ENCODE data around the gene TRIM9.
A peak's percentile ranks its signal among the peaks of the same experiment; 100 is the strongest.

Gene TRIM9

DNA sequence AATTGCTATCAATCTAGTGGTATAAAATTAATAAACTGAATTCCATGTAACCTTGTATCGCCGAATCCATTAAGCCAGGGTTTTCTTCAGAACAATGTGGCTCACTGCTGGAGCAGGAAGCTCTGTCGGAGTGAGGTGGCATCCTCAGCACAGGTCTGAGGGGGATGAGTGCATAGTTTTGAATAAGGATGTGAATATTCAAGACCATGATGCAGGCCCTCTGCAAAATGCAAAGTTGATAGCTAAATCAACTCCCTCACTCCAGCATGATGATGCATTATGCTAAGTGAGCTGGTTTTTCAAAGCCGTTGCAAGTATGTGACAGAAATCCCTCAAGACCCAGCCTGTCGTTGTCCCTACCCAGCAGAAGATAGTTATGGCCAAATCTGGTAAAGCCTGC lies 53.0 kb downstream of the TRIM9 start:
- DNase-seq = no peak

DNA sequence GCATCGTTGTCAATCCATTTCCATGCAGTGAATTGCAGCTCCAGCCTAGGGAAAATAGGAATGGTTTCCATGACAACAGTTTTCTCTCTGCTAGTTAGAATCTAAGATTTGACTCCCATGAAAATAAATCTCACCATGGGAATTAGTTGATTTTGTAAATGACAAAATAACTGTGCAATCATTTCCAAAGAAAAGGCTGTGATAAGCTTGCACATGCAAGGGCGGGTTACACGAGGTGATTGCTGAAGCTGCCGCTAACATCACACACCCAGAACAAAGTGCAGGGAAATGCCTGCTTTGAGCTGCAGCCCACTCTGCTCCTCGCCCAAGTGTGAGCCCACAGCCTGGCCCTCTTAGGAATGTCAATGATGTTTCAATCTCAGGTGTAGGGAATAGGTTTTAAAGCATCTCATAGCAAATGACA lies 53.8 kb downstream of the TRIM9 start:
- DNase-seq = no peak

DNA sequence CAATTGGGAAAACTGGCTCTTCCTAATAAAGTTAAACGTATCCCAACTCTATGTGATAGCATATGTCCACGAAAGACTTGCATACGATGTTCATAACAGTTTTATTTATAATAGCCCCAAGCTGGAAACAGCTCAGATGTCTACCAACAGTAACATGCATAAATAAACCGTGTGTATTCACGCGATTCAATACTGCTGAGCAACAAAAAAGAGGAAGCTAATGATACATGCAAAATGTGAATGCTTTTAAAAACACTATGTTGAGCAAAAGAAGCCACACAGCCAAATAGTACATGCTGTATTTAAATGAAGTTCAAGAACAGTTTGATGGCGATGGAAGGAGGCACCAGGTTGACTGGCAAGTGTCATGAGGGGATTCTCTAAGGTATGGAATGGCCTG lies 55.7 kb downstream of the TRIM9 start:
- DNase-seq = no peak

DNA sequence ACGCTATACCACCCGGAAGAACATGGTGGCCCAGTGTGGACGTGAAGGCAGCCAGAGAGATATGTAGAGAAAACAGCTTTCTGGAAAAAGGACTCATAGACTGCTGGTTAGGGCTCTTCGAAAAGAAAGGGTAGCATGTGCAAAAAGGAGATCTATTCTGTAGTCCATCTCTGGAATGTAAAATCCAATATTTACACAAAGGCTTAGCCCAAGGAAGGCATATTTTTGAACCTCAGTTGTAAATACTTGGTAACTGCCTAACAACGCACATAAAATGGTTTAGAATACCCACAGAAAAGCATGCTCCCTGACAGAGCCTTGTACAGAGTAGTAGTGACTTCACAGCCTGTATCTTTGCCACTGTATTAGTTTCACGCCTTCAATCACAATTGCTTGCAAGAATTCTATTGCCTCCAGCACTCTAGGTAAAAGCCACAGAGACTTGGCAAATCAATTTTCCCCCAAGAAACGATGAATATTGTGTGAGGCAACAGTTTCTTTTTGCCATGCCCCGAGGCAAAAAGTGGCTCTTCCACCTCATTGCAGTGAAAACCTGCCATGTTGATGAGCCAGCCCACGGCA lies 59.2 kb downstream of the TRIM9 start:
- DNase-seq = no peak

DNA sequence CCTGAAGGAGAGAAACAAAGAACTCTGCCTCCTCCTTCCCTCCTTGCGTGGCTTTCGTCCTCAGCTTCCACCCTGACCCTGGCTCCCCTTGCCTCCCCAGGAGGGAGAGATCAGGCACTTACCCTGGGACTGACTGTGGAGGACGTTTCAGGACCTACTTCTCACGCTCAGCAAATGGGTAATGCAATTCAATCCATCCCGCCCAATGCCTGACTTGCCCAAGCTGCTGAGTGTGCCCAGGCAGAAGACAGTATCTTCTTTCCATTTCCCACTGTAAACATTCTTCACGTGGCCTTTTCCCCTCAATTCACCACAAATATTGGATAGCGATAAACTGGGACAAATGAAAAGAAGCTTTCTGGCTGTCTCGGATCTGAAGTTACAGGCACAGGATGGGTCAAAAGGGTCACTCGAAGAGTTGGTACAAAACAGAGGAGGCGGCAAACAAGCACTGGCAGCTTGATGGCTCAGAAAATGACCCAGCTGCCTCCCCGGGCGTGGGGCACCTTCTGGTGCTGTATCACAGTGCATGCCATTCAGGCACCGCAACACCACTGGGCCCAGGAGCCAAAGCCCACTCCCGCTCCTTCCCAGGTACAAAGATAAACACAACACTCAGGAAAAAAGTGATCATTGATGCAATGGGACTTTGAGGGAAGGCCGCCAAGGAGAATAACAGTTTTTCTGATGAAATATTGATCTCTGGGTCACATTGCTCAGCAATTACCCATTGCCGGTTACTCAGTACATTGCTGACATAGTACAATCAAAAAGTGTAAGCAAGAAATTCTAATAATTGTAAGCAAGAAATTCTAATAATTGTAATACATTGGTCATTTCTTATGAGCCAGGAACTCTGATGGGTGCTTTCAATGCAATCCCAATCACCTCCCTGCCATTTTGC lies 65.8 kb downstream of the TRIM9 start:
- no peak for DNase-seq

DNA sequence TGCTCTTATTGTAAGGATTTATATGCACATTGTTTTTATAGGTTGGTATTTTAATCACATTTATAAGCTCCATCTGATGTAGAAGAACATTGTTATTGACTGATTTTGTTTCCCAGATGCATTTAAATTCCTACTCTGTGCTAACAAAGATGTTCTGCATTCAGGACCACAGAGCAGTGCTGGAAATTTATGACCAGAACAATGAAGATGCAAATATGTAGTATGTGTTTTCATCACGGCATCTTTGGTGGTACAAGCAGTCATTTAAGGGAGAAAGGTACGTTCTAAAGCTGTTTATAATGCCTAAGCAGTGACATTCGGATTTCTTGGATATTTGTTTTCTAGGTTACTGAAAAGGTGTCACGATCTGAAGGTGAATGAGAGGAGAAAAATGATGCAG lies 66.5 kb downstream of the TRIM9 start:
- DNase-seq = no peak

DNA sequence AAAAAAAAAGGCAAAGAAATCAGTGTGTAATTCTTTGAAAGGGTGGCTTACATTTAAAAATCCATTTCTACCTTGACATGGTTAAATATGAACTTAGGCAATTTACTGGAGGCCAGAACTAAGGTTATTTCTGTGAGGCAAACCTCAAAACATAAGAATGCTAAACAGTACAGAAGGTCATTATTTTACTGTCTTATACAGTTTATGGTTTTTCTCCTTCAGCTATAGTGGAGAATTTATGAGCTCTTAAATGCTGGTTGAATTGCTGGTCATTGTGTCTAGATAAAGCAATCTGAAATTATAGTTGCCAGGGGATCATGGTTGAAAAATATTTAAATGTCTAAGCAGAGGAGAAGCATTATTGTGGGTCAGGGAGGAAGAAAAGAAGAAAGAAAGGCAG lies 70.5 kb downstream of the TRIM9 start:
- no peak for DNase-seq

DNA sequence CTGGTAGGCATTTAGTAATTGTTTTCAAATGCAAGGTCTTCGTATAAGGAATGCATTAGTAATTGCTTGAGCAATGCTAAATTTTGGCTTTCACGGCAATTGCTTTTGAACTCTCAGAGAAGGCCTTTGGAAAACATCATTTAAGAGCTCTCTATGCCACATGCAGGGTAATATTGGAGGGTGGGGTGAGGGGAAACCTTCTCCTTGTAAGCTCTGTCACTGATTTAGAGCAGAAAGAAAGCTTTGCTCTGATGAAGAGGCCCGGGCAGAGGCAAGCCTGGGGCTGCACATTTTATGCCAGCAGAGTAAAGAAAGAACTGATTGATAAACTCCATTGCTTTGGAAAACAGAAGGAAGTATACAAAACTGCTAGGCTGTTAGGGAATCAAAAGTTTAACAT lies 70.9 kb downstream of the TRIM9 start:
- no peak for DNase-seq

DNA sequence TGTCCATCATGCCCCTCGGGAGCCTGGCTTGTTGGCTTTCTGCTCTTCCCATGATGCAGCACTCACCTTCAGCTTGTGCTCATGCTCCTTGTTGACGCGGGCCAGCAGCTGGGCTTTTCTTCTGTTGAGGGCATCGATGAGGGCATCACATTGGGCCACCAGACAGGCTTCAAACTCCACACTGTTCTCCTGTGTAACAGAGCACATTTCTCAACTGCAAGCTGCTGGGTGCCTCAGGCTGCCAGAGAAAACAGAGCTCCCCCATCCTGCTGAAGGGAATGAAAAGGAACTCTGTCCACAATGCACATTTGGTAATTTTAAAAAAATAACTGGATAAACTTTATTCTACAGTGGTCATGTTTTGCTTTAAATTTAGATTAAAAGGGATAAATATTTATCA lies 72.1 kb downstream of the TRIM9 start:
- DNase-seq = no peak

DNA sequence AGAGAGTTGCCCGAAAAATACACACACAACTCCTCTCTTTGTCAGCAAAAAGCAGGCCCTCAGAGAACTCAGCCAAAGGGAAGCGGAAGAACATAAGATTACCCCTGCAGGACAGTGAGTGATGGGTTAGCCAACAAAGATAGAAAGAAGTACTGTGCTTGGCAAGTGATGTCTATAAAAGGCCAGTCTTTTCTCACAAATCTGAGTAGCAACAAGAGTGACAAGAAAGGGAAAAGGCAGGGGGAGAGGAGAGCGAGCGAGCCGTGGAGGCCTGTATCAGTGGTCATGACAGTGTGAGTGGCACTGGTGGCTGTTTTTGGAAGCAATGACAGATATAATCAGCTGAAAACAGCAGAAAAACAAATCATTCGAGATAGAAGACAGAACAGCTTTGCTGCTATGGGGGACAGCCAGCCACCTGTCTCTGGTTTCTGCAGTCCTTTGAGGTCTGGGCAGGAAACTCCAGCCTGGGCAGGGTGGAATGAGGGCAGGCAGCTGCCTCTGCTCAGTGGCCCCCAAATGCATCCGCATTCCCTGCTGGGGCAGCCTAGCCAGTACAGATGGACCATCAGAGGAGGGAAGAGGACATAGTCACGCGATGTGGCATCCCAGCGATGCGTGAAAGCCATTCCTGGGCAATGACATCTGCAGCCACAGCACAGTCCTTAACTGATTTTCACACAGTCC lies 74.7 kb downstream of the TRIM9 start:
- DNase-seq = no peak

DNA sequence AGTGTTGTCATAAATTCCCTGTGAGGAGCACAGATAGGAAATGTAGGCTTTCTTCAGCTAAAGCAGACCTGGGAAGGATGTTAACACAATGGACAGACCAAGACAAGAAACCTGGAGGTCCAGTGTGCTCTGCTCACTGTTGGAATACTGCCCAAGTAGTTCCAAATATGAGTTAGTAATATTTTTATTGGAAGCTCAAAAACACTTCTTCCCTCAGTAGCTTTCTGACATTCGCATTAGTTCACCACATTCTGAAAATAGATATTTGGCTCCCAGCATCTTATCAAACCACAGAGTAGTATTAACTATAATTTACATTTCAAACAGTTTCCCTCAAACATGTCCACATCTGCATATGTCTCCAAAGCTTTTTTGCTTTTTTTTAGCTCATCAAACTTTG lies 75.8 kb downstream of the TRIM9 start:
- DNase-seq = no peak

DNA sequence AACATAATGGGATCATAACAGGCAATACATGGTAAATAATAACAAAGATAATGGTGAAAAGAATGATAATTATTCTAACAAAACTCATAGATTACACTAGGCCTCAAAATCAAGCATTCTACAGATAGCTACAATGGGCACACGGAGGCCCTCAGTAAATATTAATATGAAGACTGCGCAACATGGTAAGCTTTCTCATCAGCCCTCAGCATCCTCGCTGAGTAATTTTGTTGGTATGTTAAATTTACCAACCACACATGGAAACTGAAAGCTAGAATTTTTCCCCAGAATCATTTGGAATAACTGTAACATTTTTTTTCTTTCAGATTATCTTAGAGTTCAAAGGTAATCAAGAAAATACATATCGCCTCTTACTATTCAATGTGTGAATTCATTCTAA lies 76.4 kb downstream of the TRIM9 start:
- no peak for DNase-seq

DNA sequence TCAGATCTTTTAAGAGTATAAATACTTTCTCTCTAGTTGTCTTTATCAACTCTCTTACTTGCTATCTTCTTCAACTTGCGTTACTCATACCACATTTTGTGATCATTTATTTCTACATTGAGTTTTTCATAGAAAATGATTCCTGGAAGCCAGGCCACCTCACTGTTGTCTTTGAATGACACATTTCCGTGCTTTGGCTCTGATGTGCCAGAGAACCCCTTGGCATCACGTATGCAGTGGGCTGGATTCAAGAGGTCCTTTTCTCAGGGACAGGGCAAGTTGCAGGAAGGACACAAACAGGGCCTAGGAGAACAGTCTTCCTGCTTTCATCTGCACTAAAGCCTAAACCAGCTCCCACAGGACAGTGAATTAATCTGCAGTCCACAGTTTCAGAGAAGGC lies 80.3 kb downstream of the TRIM9 start:
- no peak for DNase-seq

DNA sequence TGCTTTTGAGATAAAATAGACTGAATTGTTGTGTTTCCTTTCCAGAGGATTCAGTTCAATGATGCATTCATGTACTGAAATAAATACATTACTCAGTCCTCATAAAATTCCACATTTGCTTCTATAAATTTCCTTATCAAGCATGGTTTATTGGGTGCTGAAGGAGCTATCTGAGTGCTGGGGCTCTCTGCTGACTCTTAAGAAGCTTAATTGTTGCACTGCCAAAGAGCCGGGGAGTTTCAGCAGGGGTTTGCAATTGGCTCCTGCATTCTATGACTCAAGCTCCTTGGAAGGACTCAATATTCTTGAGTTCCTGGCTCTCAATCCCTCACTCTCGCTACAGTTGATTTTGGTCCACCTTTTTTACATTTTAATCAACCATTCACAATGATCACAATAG lies 80.8 kb downstream of the TRIM9 start:
- DNase-seq = no peak

DNA sequence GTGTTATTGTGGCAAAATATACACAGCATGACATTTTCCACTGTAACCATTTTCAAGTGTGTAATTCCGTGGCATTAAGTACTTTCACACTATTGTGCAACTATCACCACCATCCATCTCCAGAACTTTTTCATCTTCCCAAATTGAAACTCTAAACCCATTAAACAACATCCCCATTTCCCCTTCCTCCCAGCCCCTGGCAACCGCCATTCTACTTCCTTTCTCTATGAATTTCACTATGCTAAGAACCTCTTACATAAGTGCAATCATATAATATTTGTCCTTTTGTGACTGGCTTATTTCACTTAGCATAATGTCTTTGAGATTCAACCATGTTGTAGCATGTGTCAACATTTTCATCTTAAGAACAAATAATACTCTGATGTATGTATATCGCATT lies 82.8 kb downstream of the TRIM9 start:
- no peak for DNase-seq

DNA sequence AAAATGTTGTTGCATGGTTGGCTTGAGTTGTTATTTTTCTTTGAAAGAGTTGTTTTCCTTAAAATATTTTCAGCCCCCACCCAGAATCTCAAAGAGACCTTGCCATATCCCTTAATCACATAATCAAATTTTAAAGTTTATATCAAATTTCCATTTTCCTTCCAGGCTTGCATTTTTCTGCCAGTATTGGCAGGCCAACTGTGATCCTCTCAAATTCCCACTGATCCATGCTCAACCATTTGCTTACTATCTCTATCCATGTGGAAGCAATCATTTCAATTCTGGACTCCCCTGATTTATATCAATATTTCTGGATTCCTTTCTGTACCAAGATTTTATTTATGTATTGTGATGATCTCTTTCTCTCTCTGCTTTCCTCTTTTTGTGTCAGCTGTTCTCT lies 86.5 kb downstream of the TRIM9 start:
- DNase-seq = no peak

DNA sequence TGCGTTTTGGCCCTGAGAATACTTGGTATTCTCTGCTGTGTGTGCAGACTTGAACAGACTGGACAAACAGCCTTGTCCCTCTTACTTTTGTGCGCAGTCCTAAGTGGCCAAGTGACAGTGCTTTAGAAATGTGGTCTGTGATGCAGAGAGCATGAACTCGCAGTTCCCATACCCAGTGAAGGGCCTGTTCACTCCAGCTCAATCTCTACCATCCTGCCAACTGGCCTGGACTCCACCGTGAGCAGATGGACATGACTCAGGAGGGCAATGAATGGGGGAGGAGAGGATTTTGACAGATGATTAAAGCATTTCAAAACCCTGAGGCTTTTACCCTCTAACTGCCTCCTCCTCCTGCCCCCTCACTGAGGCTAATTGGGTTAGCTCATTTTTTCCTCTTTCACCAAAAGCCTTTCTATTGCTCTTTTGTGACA lies 88.1 kb downstream of the TRIM9 start:
- DNase-seq = peak; percentile 45

DNA sequence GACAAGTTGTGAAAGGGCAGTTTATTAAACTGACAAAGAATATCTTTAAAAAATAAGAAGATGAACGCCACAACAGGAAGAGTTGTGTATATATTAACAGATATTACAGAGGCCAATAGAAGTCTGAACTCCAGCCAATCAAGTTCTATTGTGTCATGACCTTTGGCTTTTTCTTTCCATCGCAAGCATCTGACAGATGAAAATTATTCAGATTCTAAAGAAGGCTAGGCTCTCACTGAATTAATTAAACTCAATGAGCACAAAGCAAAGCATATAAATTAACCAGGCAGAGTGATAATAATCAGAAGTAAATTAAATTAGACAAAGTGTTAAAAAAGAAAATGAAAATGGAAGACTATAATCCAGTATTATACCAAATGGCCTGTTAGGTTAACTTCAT lies 88.6 kb downstream of the TRIM9 start:
- DNase-seq = no peak

DNA sequence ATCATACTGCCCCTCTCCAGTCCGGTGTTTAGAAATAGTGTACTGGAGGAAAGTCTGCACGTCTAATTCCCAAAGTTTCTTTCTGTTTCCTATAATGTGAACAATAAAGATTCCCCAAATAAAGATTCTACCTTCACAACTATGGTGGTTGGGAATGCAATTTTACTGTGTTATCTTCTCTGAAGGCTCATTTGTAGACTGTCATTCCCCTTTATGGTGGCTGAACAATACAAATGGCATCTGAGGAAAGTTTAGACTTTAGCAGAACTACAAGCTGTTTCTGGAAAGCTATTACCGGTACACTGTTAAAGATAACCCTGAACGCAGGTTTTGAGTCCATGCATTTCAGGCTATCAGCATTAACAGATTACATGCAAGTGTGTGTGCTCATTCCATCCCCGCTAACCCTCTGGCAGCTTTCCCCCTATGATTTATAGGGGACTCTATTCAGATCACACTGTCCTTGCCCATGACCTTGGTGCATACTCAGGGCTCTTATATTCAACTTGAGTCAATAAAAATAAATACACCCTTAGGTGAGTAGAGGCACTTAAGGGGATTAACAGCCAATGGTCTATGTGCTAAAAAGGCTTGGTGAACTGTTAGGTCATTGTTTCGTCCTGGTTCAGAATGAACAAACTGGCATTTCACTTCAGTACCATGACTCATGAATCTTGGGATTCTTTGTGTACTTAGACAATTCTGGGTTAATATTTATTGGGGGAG lies 89.9 kb downstream of the TRIM9 start:
- peak; percentile 82 for DNase-seq

DNA sequence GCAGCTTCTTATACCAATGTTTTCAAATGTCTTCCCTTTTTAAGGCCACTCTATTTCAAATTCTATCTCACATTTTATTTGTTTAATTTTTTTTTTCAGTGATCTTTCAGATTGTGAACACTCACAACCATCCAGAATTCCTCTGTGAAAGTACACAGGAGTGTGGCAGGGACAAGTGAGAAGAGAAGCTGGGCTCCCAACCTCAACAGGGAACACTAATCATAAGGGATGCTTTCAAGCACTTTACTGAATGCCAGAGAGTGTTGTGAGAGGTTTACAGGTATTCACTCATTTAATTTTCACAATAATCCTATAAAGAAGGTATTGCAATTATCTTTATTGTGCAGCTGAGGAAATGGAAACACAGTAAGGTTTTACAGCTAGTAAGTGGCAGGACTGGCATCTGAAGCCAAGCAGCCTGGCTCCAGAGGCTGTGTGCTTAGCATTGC lies 90.5 kb downstream of the TRIM9 start:
- no peak for DNase-seq

DNA sequence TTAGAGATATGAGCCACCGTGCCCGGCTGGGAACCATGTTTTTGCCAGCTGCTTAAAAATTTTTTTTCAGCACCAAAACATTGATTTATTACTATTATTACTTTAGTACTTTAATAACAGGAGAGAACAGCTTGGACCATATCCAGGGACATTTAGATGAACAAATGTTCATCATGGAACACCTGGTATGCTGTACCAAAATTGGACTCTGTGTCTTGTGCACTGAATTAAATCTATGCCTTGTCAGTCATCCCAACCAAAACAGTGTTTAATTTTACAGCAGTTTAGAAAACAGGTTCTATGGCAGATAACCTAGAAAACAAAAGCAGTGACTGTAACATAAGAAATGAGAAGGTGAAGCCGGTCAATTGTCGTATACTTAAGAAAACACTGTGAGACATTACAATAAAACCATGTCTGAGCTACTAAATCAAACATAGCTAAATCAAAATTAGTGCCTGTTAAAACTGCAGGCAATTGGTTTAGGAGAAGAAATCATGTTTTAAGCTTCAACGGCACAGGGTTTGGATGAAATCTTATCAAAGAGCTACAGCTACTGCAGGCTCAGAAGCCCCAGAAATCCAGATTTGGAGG lies 92.4 kb downstream of the TRIM9 start:
- no peak for DNase-seq

DNA sequence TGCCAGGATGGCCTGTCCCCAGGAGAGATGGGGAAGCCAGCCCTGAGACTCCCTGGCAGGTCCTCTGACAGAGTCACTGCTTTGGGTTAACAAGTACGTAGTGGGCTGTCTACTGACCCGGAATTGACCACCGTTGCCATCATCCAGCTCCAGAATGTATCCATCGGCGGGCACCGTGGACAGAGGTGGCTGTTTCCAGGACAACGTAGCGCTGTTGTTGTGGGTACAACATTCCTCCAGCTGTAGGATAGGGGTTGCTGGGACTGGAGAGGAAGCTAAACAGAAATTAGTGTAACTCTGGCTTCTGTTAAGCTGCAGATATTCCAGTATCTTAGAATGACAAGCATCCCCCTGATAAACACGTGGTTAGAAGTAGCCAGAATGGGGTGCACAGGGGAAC lies 94.3 kb downstream of the TRIM9 start:
- DNase-seq = no peak

DNA sequence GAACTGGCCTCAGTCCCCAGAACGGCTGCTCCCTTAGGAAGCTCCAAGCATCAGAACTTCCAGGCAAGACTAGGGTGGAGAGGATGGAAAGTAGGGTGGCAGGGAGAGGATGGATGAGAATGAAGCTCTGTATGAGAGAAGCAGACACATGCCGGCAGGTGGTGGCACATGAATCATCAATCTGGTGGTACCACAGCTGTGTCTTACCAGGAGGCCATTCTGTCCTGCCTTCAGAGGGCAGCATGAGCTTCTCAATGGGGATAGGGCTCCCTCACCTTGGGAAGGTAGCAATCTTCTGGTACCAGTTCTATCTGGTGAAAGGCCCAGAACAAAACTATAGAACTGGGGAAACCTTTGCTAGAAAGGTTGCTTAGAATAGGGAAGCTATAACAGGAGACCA lies 95.2 kb downstream of the TRIM9 start:
- DNase-seq = no peak
